Nasal cavity respiratory epithelium epithelial cell of viscerocranial mucosa (primary cell): ENCODE data around the gene HYCC2. TPM values are rescaled to one million over a fixed set of nuclear protein-coding genes. Genes with fewer than 3 reads are reported as not detected.

Experiments used
- total RNA-seq: library from RNA; depleted of rRNA; stranded (reverse); fragments of >200 nt; gene quantifications from 2 replicates; pipeline ENCODE4 v1.2.3, GENCODE V29; 2014

Gene HYCC2
- 14.4 and 15.0 TPM in 2 replicates for total RNA-seq

GRCh38 chr2:201071479-201072200 is at the start of gene HYCC2, which contains the start of gene NDUFB3:
HYCC2 (minus strand) TSS chr2:201071671; CDS start chr2:201024009, 47,662 bp downstream.
NDUFB3 (plus strand) TSS chr2:201072001; CDS start chr2:201078883, 6,882 bp downstream.

GRCh38 chr2:201116115-201116958 is 44.9 kb upstream of the HYCC2 start, which contains the start of gene CFLAR:
CFLAR (plus strand) TSS chr2:201116164; CDS start chr2:201129866, 13,702 bp downstream.

Other genes with a start within 250 kb of the HYCC2 start
- 77.2 and 105 TPM in 2 replicates for gene CLK1, start 207.0 kb downstream of the HYCC2 start, total RNA-seq
- gene PPIL3, start 182.6 kb downstream of the HYCC2 start, total RNA-seq: 48.9 and 51.9 TPM in 2 replicates
- gene NIF3L1, start 182.3 kb downstream of the HYCC2 start, total RNA-seq: 28.1 and 32.1 TPM in 2 replicates
- 26.0 and 27.3 TPM in 2 replicates for gene ORC2, start 108.0 kb downstream of the HYCC2 start, total RNA-seq
- gene NDUFB3, start 330 bp upstream of the HYCC2 start, total RNA-seq: 43.1 and 43.5 TPM in 2 replicates
- 80.3 and 128 TPM in 2 replicates for gene CFLAR, start 44.5 kb upstream of the HYCC2 start, total RNA-seq
- 7.0 and 8.9 TPM in 2 replicates for gene CASP10, start 111.5 kb upstream of the HYCC2 start, total RNA-seq
- 25.6 and 40.2 TPM in 2 replicates for gene CASP8, start 188.9 kb upstream of the HYCC2 start, total RNA-seq